Activated naive CD8-positive, alpha-beta T cell treated with anti-CD3 and anti-CD28 coated beads, Interleukin-2, amount 50 U/mL, for 16 hours (primary cell): ENCODE measurements around the gene HPDL.
"Not testable (repeated sequence)": the region's sequence is repeated elsewhere in the genome, so short reads cannot be mapped to it uniquely, and the experiment has no call there.

ENCODE experiments used
- DNase-seq: peaks from one replicate; pipeline ENCODE4 v3.0.0-alpha.2; 2020; ENCODE audit warnings: low read depth, low spot score

Gene HPDL

GRCh38 chr1:45351508-45351907, 24.8 kb downstream of the HPDL start:
- DNase-seq, result no peak

DNA sequence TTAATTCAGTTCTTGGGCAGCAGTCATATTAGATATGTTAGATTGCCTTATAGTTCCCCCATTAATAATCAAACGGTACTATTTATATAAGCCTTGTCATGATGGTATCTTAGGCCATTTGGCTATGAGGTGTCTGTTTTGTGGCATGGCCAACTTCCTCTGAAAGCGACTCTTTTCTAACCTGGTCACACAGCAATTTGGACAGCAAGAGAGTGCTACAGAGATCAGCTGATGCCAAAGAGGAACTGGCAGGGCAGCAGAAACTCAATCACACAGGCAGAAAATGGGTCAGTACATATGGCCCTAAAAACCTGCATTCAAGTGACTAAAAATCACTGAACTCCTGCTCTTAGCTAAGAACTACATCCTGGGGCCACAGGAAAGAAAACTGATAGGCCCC, 27.0 kb downstream of the HPDL start:
- no peak for DNase-seq

DNA sequence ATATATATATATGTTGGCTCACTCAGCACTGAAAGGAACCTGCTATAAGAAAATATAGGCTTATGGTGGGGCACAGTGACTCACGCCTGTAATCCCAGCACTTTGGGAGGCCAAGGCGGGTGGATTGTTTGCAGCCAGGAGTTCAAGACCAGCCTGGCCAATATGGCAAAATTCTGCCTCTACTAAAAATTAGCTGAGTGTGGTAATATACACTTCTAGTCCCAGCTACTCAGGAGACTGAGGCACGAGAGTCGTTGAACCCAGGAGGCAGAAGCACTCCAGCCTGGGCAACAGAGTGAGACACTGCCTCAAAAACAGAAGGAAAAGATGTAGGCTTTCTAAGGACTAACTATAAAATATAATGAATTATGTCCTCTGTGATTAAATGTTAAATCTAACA, 28.1 kb downstream of the HPDL start:
- DNase-seq, result no peak

DNA sequence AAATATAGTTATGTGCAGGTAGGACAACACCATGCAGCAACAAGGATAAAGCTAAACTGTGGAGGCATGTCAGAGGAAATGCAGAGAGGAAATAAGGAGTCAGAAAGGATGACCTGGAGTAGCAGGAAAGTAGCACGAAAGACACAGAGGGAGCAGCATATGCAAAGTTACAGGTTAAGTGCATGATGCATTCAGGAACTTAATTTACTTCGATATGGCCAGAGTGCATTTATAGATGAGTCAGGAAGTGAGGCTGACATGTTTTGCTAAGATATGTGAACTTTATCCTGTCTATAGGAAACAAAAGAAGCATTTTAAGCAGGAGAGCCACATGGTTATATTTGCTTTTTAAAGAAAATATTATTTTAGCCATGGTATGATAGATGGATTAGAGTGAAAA, 29.0 kb downstream of the HPDL start:
- no peak for DNase-seq

DNA sequence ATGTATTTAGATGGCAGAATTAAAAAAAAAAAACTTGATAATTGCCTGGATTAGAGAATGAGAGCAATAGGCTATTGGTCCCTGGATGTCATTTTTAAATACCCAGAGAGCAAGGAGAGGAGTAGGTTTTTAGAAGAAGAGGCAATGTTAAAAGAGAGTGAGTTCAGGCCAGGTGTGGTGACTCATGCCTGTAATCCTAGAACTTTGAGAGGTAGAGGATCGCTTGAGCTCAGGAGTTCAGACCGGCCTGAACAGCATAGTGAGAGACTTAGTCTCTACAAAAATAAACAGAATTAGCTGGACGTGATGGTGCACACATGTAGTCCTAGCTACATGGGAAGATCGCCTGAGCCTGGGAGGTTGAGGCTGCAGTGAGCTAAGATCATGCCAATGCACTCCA, 29.5 kb downstream of the HPDL start:
- DNase-seq, result no peak

DNA sequence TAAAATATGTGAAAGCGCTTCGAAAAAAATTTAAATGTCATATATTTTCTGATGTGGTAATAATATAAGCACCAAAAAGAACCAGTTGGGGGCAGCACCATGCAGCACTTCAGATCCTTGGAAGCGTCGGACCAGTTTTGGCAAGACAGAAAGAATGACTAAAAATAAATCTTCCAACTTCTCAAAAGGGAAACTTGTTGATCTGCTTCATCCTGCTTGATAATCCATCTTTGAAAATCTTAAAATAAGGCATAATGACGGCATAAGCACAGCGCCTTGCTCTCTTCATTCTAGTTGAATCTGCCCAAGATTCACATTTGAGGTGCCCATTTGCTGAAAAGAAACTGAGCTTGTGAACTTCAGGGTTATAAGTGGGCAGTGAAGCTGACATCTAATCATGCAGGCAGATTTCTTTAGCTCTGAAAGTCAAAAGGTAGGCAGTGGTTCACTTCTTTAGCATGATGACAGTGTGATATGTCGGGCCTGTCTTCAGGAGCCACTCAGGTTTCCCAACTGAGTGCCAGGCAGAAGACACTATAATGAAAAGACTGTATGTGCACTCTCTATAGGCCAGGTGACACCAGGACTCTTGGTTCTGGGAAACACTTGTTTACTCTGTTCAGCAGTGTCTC, 33.3 kb downstream of the HPDL start:
- peak; percentile 21 for DNase-seq

- not testable (repeated sequence) for DNase-seq
Observed at GRCh38 chr1:45360981-45361380, 34.3 kb downstream of the HPDL start.

GRCh38 chr1:45364294-45364693, 37.6 kb downstream of the HPDL start:
- no peak for DNase-seq

- DNase-seq, result no peak
Observed at GRCh38 chr1:45365051-45365450, 38.4 kb downstream of the HPDL start.

DNA sequence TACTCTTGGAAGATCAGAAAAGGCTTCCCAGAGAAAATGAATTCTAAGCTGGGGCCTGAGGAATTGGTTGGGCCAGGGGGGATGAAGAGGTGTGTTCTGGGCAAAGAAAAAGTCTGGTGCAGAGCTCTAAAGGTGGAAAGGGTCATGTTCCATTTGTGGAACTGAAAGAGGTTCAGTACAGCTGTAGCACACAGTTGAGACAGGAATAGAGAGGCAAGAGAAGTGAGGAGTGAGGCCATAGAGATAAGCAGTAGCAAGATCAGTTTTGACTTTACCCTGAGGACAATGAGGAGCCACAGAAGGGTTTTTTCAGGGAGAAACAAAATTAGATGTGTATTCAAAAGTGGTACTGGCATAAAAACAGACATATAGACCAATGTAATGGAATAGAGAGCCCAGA, 43.9 kb downstream of the HPDL start:
- no peak for DNase-seq

- DNase-seq, result no peak
Observed at GRCh38 chr1:45373573-45373972, 46.9 kb downstream of the HPDL start.

GRCh38 chr1:45375104-45376090, 48.7 kb downstream of the HPDL start:
- DNase-seq, result no peak

- DNase-seq, result no peak
Observed at GRCh38 chr1:45378184-45378583, 51.5 kb downstream of the HPDL start.
